A549 (cell line): ENCODE results near the gene LMOD1. TPM values are rescaled to one million over a fixed set of nuclear protein-coding genes. Genes with fewer than 3 reads are reported as not detected.

Source experiments
- ATAC-seq, 2 experiments: fragments of 200-7000 bp in 1 of 2; fragments of >200 bp in 1 of 2; cut with Nextera tagmentation in 1 of 2; cut with Tn5 transposase in 1 of 2; 3 replicates each; pipeline versions ENCODE4 v1.8.0 to v1.9.1; 2018 to 2020; ENCODE audit warnings: mild to moderate bottlenecking in 1 of 2, moderate library complexity in 1 of 2
- CTCF ChIA-PET: fragments of 300-600 bp; sonication (Branson Sonifier 250); formaldehyde crosslinking; extraction: SDS; loops from one replicate; lab custom pipeline; 2021; ENCODE audit warnings: antibody characterized with exemption, inconsistent platforms; lab: Yijun Ruan, JAX
- POLR2A ChIA-PET: fragments of 350-600 bp; formaldehyde crosslinking; extraction: SDS; loops from one replicate; lab custom pipeline; 2021; ENCODE audit warnings: antibody characterized with exemption, inconsistent platforms; lab: Yijun Ruan, JAX
- DNase-seq, 2 experiments: peaks; one replicate each; pipeline versions ENCODE4 v3.0.0 to v3.0.0-alpha.2; 2011 to 2016; ENCODE audit warnings: low read depth in 1 of 2, low spot score in 1 of 2
- FAIRE-seq: peaks from 2 replicates; lab custom pipeline; 2011; peaks lifted over from hg19 to GRCh38; lab: Jason Lieb, UNC
- H3K27ac ChIP-seq, 2 experiments: fragments of >200 bp; sonication (Bioruptor Twin); formaldehyde crosslinking; 3 replicates each; pipeline ENCODE4 v1.5.1; 2016 to 2017
- H3K4me1 ChIP-seq: fragments of >200 bp; sonication (Bioruptor Twin); formaldehyde crosslinking; 3 replicates; pipeline ENCODE4 v1.6.1; 2016
- H3K4me2 ChIP-seq: fragments of >200 bp; sonication (Bioruptor Twin); formaldehyde crosslinking; 3 replicates; pipeline ENCODE4 v1.6.1; 2016
- H3K4me3 ChIP-seq: fragments of >200 bp; sonication (Bioruptor Twin); formaldehyde crosslinking; 3 replicates; pipeline ENCODE4 v1.5.1; 2016
- H3K9me3 ChIP-seq: fragments of >200 bp; sonication (Bioruptor Twin); formaldehyde crosslinking; 3 replicates; pipeline ENCODE4 v1.6.1; 2016
- CHD4 ChIP-seq: fragments of 200-600 bp; sonication (generic); IDR thresholded peaks from 2 replicates; pipeline ENCODE4 v1.6.1; 2016; ENCODE audit warnings: antibody characterized with exemption, mild to moderate bottlenecking, borderline replicate concordance
- ELK1 ChIP-seq: fragments of 150-350 bp; IDR thresholded peaks from 2 replicates; pipeline ENCODE4 v1.6.1; 2014; ENCODE audit warnings: low read depth, mild to moderate bottlenecking, low read length
- FOSB ChIP-seq: fragments of 250-450 bp; sonication (Bioruptor Pico); IDR thresholded peaks from 2 replicates; pipeline ENCODE4 v1.5.0; 2020; ENCODE audit warnings: mild to moderate bottlenecking, moderate library complexity
- FOSL2 ChIP-seq, 2 experiments: fragments of 450-650 bp in 1 of 2; fragments of >200 bp in 1 of 2; sonication (Bioruptor Twin) in 1 of 2; formaldehyde crosslinking; IDR thresholded peaks; 2 replicates each; pipeline versions ENCODE4 v1.5.0 to v1.6.1; 2016 to 2020; ENCODE audit warnings: mild to moderate bottlenecking in 1 of 2, moderate library complexity in 1 of 2
- GATA3 ChIP-seq: IDR thresholded peaks from 2 replicates; pipeline ENCODE4 v1.6.1; 2012; ENCODE audit warnings: borderline replicate concordance
- HES2 ChIP-seq: fragments of >200 bp; sonication (Bioruptor Twin); formaldehyde crosslinking; IDR thresholded peaks from 2 replicates; pipeline ENCODE4 v1.6.1; 2016
- HOXA7 ChIP-seq: fragments of 250-450 bp; sonication (Bioruptor Pico); IDR thresholded peaks from 2 replicates; pipeline ENCODE4 v1.5.0; 2020; ENCODE audit warnings: mild to moderate bottlenecking, moderate library complexity
- JUN ChIP-seq, 2 experiments: fragments of >200 bp; sonication (Bioruptor Twin); formaldehyde crosslinking; IDR thresholded peaks; 2 replicates in 1 of 2; 3 replicates in 1 of 2; pipeline ENCODE4 v1.6.1; 2016 to 2017
- JUNB ChIP-seq: fragments of >200 bp; sonication (Bioruptor Twin); formaldehyde crosslinking; IDR thresholded peaks from 2 replicates; pipeline ENCODE4 v1.6.1; 2016
- MAFK ChIP-seq: fragments of 450-650 bp; IDR thresholded peaks from 2 replicates; pipeline ENCODE4 v1.6.1; 2014; ENCODE audit not compliant: partially characterized antibody
- MYC ChIP-seq: IDR thresholded peaks from 2 replicates; pipeline ENCODE4 v1.6.1; 2012; ENCODE audit warnings: mild to moderate bottlenecking, inconsistent platforms, low read length, improper control_type of control experiment, borderline replicate concordance
- NFE2L2 ChIP-seq: fragments of 150-350 bp; conservative IDR thresholded peaks from 2 replicates; pipeline ENCODE4 v1.6.1; 2014; ENCODE audit warnings: low read length
- POLR2AphosphoS2 ChIP-seq: conservative IDR thresholded peaks from 2 replicates; pipeline ENCODE4 v1.6.1; 2012; ENCODE audit warnings: low read length, improper control_type of control experiment, inconsistent platforms
- RAD21 ChIP-seq, 2 experiments: fragments of >200 bp in 1 of 2; sonication (Bioruptor Twin) in 1 of 2; formaldehyde crosslinking in 1 of 2; IDR thresholded peaks in 1 of 2; conservative IDR thresholded peaks in 1 of 2; 2 replicates in 1 of 2; 3 replicates in 1 of 2; pipeline ENCODE4 v1.6.1; 2012 to 2018; ENCODE audit warnings: inconsistent platforms in 1 of 2
- RARB ChIP-seq: fragments of 250-450 bp; sonication (Bioruptor Pico); IDR thresholded peaks from 2 replicates; pipeline ENCODE4 v1.8.0; 2021; ENCODE audit warnings: mild to moderate bottlenecking, moderate library complexity
- SREBF2 ChIP-seq: fragments of 450-650 bp; IDR thresholded peaks from 2 replicates; pipeline ENCODE4 v1.6.1; 2014; ENCODE audit warnings: mild to moderate bottlenecking, moderate library complexity
- TFCP2L1 ChIP-seq: fragments of 250-450 bp; sonication (Bioruptor Pico); IDR thresholded peaks from 2 replicates; pipeline ENCODE4 v1.5.0; 2021; ENCODE audit warnings: mild to moderate bottlenecking
- USF2 ChIP-seq: fragments of 450-650 bp; IDR thresholded peaks from 2 replicates; pipeline ENCODE4 v1.6.1; 2014; ENCODE audit warnings: antibody characterized with exemption
- ZNF302 ChIP-seq: fragments of 250-450 bp; sonication (Bioruptor Pico); IDR thresholded peaks from 2 replicates; pipeline ENCODE4 v1.9.0; 2021; ENCODE audit warnings: inconsistent platforms, mild to moderate bottlenecking, moderate library complexity
- ZSCAN20 ChIP-seq: fragments of 250-450 bp; sonication (Bioruptor Pico); IDR thresholded peaks from 2 replicates; pipeline ENCODE4 v1.8.0; 2022; ENCODE audit warnings: mild to moderate bottlenecking, moderate library complexity
- WGBS: methylation state at CpG from one replicate; pipeline ENCODE4 v1.1.6; 2017; ENCODE audit errors: missing lambda C conversion rate; 5-methylcytosine and 5-hydroxymethylcytosine counted together
- polyA plus RNA-seq, 4 experiments: library from polyadenylated mRNA; depleted of rRNA in 3 of 4; stranded (reverse); fragments of >200 nt; fragmentation: RNase III in 1 of 4; extraction: RNeasy Plus Mini Kit Qiagen cat#74134 plus additional on column Dnase treatment in 1 of 4; gene quantifications; 2 replicates in 3 of 4; 3 replicates in 1 of 4; pipeline ENCODE4 v1.2.3, GENCODE V29; 2011 to 2017
- small RNA-seq, 6 experiments: library from RNA; depleted of rRNA; stranded (forward); fragments of <200 nt; gene quantifications; one replicate each; pipeline ENCODE3, GENCODE V24; 2012
- TF ChIP-seq, protein P1 (sequence below): fragments of >200 bp; sonication (Bioruptor Twin); formaldehyde crosslinking; IDR thresholded peaks from 3 replicates; pipeline ENCODE4 v1.6.1; 2016

The LMOD1 gene
- polyA plus RNA-seq, 2 of the 4 experiments (the other 2 are of a cell fraction): not detected

DNA sequence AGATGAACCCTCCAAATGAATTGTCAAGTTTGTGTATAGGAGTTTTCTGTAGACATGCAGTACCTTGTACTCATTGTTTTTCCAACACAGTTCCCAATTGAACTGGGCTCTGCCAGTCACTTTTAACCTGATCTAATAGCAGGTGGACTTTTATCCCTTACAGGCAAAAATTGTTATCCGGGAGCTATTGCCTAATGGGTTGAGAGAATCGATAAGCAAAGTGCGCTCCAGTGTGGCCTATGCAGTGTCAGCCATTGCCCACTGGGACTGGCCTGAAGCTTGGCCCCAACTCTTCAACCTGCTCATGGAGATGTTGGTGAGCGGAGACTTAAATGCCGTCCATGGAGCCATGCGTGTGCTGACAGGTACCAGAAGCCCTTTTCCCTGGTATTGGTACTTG lies 98.1 kb downstream of the LMOD1 start:
- ChIA-PET POLR2A (no interaction called here), CTCF (interaction anchor here (0.7 to 3.0 kb wide), 8 partner anchors 18 to 366 kb away, joined by 3 to 9 read pairs (median 3); partner anchors contain the start of gene IPO9)
- no peak for TF ChIP-seq RAD21 (conservative IDR thresholded peaks at IDR 0.05 in 1 of 2, IDR thresholded peaks at IDR 0.05 in 1 of 2)
- no peak for TF ChIP-seq RARB (CRISPR knock-in tag)
- TF ChIP-seq FOSB: no peak
- no peak for TF ChIP-seq HES2
- no peak for TF ChIP-seq FOSL2 (IDR thresholded peaks at IDR 0.05)
- no peak for TF ChIP-seq FOSL2 (CRISPR knock-in tag; IDR thresholded peaks at IDR 0.05)
- TF ChIP-seq JUN (IDR thresholded peaks at IDR 0.05): no peak
- H3K4me1 ChIP-seq: peaks cover 18% of the 10 kb centered on the region
- no peak for ATAC-seq
- no peak overlapping the region for H3K27ac ChIP-seq
- H3K4me3 ChIP-seq: no peak overlapping the region
- WGBS: 93% methylated on average over 6 of the region's 6 CpGs
- DNase-seq: no peak
- no peaks in the 10 kb centered on the region for H3K9me3 ChIP-seq
- FAIRE-seq: no peak
- H3K4me2 ChIP-seq: no peak overlapping the region

- H3K27ac ChIP-seq: no peak overlapping the region
These were observed 99.2 kb downstream of the LMOD1 start for GRCh38 chr1:201847150-201847549.

More at GRCh38 chr1:201847150-201847549, 99.2 kb downstream of the LMOD1 start:
- ChIA-PET POLR2A (no interaction called here), CTCF (interaction anchor here (1.0 to 1.9 kb wide), 3 partner anchors 17 to 288 kb away, joined by 3 to 6 read pairs (median 3); partner anchors contain the start of gene IPO9)
- WGBS: 89% methylated on average over 1 of the region's 1 CpG
- Histone ChIP-seq H3K4me3 (no peak overlapping the region), H3K4me2 (no peak overlapping the region)
- DNase-seq: no peak
- no peak for TF ChIP-seq USF2
- TF ChIP-seq NFE2L2: no peak
- no peak for TF ChIP-seq ZSCAN20
- no peak for TF ChIP-seq POLR2AphosphoS2
- TF ChIP-seq ELK1: no peak
- TF ChIP-seq SREBF2: no peak
- no peak for TF ChIP-seq JUNB
- TF ChIP-seq MAFK: no peak
- TF ChIP-seq TFCP2L1 (CRISPR knock-in tag): no peak
- no peak for TF ChIP-seq GATA3
- no peak for TF ChIP-seq MYC
- no peak for TF ChIP-seq FOSB
- TF ChIP-seq ZNF302 (CRISPR knock-in tag): no peak
- TF ChIP-seq, protein P1, sequence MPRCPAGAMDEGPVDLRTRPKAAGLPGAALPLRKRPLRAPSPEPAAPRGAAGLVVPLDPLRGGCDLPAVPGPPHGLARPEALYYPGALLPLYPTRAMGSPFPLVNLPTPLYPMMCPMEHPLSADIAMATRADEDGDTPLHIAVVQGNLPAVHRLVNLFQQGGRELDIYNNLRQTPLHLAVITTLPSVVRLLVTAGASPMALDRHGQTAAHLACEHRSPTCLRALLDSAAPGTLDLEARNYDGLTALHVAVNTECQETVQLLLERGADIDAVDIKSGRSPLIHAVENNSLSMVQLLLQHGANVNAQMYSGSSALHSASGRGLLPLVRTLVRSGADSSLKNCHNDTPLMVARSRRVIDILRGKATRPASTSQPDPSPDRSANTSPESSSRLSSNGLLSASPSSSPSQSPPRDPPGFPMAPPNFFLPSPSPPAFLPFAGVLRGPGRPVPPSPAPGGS: no peak
- no peak for TF ChIP-seq CHD4
- no peak for TF ChIP-seq HOXA7
- TF ChIP-seq JUN (IDR thresholded peaks at IDR 0.05): no peak
- TF ChIP-seq, all 56 proteins: peak for 0
- Histone ChIP-seq H3K9me3 (no peaks in the 10 kb centered on the region), H3K4me1 (peaks cover 24% of the 10 kb centered on the region)
- ATAC-seq (no peak), FAIRE-seq (no peak)

Small RNA genes within 50 kb of the gene (small RNA-seq; reads per million reads assigned to genes)
- gene MIR6739: 0 to 2.8 (median 0.04) reads per million in 6 experiments
- 0 to 0.04 (median 0) reads per million in 6 experiments for gene RF00156

Other genes with a start within 250 kb of the LMOD1 start
- gene IPO9, start 117.4 kb downstream of the LMOD1 start, polyA plus RNA-seq (2011; rRNA removed): 72.3 and 77.5 TPM in 2 replicates
- 40.0 to 40.3 TPM (median 40.1 TPM) in 3 replicates for gene IPO9, start 117.4 kb downstream of the LMOD1 start, polyA plus RNA-seq (2017; fragmentation: RNase III; extraction: RNeasy Plus Mini Kit Qiagen cat#74134 plus additional on column Dnase treatment)
- 10.0 and 13.8 TPM in 2 replicates for gene SHISA4, start 57.6 kb downstream of the LMOD1 start, polyA plus RNA-seq (2011; rRNA removed)
- 10.6 to 15.0 TPM (median 14.4 TPM) in 3 replicates for gene SHISA4, start 57.6 kb downstream of the LMOD1 start, polyA plus RNA-seq (2017; fragmentation: RNase III; extraction: RNeasy Plus Mini Kit Qiagen cat#74134 plus additional on column Dnase treatment)
- gene TIMM17A, start 9.0 kb upstream of the LMOD1 start, polyA plus RNA-seq (2011; rRNA removed): 96.2 and 127 TPM in 2 replicates
- 133 to 142 TPM (median 134 TPM) in 3 replicates for gene TIMM17A, start 9.0 kb upstream of the LMOD1 start, polyA plus RNA-seq (2017; fragmentation: RNase III; extraction: RNeasy Plus Mini Kit Qiagen cat#74134 plus additional on column Dnase treatment)
- gene RNPEP, start 36.1 kb upstream of the LMOD1 start, polyA plus RNA-seq (2011; rRNA removed): 80.4 and 87.6 TPM in 2 replicates
- 61.3 to 71.1 TPM (median 69.8 TPM) in 3 replicates for gene RNPEP, start 36.1 kb upstream of the LMOD1 start, polyA plus RNA-seq (2017; fragmentation: RNase III; extraction: RNeasy Plus Mini Kit Qiagen cat#74134 plus additional on column Dnase treatment)
- gene ELF3, start 64.0 kb upstream of the LMOD1 start, polyA plus RNA-seq (2011; rRNA removed): 334 and 365 TPM in 2 replicates
- 138 to 180 TPM (median 179 TPM) in 3 replicates for gene ELF3, start 64.0 kb upstream of the LMOD1 start, polyA plus RNA-seq (2017; fragmentation: RNase III; extraction: RNeasy Plus Mini Kit Qiagen cat#74134 plus additional on column Dnase treatment)
- gene GPR37L1, start 176.4 kb upstream of the LMOD1 start, polyA plus RNA-seq (2011; rRNA removed): 0.13 and 0.15 TPM in 2 replicates
- 0.08 to 0.09 TPM (median 0.09 TPM) in 3 replicates for gene GPR37L1, start 176.4 kb upstream of the LMOD1 start, polyA plus RNA-seq (2017; fragmentation: RNase III; extraction: RNeasy Plus Mini Kit Qiagen cat#74134 plus additional on column Dnase treatment)
- gene ARL8A, start 198.2 kb upstream of the LMOD1 start, polyA plus RNA-seq (2011; rRNA removed): 49.8 and 57.8 TPM in 2 replicates
- gene ARL8A, start 198.2 kb upstream of the LMOD1 start, polyA plus RNA-seq (2017; fragmentation: RNase III; extraction: RNeasy Plus Mini Kit Qiagen cat#74134 plus additional on column Dnase treatment): 18.0 to 25.6 TPM (median 23.4 TPM) in 3 replicates
- 0.08 TPM in 1 of 2 replicates, not detected in the other for gene PTPN7, start 214.1 kb upstream of the LMOD1 start, polyA plus RNA-seq (2011; rRNA removed)
- not detected in 3 replicates for gene PTPN7, start 214.1 kb upstream of the LMOD1 start, polyA plus RNA-seq (2017; fragmentation: RNase III; extraction: RNeasy Plus Mini Kit Qiagen cat#74134 plus additional on column Dnase treatment)
- gene LGR6, start 247.3 kb upstream of the LMOD1 start, polyA plus RNA-seq (2011; rRNA removed): 0.84 and 1.3 TPM in 2 replicates
- gene LGR6, start 247.3 kb upstream of the LMOD1 start, polyA plus RNA-seq (2017; fragmentation: RNase III; extraction: RNeasy Plus Mini Kit Qiagen cat#74134 plus additional on column Dnase treatment): 0.60 to 1.3 TPM (median 1.1 TPM) in 3 replicates